ENCODE results near the gene GRAMD1B.
"Not testable (repeated sequence)": the region's sequence is repeated elsewhere in the genome, so short reads cannot be mapped to it uniquely, and the experiment has no call there.

The GRAMD1B gene

DNA sequence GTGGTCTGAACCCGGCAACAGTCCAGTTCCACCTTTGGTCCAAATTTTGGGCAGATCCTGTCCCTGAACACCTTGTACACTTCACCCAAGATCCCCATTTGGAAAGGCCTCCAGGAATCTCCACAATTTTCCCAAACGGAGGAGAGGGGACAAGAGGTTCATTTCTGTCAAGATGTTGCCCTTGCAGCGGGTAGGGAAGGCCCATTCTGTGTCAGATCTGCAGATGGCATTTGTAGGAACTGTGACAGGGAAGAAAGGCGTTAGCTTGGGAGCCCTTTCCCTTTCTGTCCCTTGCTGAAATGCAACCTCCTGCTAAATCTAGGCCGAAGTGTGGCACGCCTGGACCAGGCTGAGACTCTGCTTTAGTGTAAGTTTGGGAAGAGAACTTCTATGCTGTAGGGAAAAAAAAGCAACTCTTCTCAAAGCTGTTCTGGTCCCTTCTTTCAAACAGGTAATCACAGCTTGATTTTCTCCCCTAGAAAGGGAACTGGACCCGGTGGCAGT lies 138.3 kb downstream of the GRAMD1B start:
- DNase-seq (ENCODE audit: low read depth), result no peak

DNA sequence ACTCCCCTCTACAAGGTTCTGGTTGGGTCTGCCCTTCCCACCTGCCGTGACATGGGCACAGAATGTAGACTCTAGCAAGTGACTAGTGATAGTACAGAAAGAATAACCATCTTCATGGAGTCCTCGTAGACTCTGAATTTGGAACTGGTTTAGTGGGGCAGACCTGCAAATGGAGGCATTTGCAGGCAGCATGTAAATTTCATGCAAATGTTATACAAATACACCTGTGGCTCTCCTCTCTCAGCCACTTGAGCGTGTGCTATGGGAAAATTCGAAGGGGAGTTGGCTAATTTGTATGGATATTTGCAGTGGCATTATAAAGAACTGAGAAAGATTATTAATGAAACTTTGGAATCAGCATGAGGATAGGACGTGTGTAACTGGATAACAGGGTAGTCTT lies 139.3 kb downstream of the GRAMD1B start:
- no peak for DNase-seq (ENCODE audit: low read depth)

DNA sequence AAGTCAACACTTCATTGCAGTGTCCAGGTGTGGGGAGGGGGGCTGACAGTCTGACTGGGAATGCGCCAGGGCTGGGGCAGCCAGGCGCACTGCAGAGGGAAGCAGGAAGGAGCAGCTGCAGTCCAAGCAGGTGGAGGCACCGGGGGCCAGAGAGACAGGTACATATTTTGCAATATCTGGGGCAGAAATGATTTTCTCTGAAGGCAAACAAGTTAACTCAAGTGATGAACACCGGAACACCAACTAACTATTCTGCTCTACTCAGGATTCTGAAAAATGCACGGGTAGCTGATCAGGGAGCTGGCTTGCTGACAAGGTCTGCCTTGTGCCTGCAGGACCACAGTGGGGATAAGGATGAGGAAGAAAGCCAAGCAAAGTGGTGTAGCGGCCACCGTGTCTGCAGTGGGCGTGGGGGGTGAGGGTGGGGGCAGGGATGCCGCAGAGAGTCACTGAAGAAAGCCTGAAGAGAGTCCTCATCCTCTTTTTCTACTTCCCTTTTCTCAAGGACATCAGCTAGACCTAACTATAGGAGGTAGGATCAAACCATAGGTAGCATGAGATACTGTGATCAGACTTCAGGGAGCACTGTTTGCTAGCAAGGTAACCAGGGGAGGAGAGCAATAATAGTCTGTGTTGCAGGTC lies 141.0 kb downstream of the GRAMD1B start:
- DNase-seq (ENCODE audit: low read depth), result no peak

DNA sequence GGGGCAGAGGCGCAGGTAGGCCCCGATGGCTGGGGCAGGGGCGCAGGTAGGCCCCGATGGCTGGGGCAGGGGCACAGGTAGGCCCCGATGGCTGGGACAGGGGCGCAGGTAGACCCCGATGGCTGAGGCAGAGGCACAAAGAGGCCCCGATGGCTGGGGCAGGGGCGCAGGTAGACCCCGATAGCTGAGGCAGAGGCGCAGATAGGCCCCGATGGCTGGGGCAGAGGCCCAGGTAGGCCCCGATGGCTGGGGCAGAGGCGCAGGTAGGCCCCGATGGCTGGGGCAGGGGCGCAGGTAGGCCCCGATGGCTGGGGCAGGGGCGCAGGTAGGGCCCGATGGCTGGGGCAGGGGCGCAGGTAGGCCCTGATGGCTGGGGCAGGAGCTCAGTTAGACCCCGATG lies 142.7 kb downstream of the GRAMD1B start:
- DNase-seq (ENCODE audit: low read depth), result not testable (repeated sequence)

DNA sequence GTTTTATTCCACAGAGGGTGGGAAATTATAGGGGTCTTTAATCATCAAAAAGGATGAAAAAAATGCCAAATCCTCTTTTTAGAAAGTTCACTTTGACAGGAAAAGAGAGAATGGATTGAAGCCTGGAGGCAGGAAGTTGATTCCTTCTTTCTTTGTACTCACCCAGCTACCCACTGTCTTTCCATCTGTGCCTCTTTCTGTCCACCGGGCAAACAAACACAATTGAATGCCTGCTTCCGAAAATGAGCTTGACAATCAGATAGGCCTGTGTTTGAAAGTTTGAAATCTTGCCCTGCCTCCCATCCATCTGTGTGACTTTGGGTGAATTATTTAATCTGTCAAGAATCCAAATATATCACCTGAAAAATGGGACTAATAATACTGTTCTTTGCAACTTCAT lies 143.2 kb downstream of the GRAMD1B start:
- no peak for DNase-seq (ENCODE audit: low read depth)

DNA sequence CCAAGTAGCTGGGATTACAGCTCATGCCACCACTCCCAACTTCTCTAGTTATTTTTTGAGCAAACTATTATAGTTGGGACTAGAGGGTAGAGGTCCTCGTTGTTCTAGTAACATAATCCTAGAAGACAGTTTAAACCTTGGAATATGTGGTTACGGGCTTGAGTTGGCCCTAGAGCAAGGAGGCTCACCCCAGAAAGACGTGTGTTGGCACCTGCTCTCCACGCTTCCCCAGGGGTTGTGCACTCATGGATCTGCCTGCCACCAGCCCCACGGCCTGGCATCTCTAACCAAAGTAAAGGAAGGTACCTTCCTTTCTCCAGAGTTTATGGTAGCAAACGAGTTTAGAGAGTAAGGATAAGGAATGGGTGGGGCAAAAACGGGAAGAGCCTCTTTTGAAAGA lies 145.4 kb downstream of the GRAMD1B start:
- no peak for DNase-seq (ENCODE audit: low read depth)

DNA sequence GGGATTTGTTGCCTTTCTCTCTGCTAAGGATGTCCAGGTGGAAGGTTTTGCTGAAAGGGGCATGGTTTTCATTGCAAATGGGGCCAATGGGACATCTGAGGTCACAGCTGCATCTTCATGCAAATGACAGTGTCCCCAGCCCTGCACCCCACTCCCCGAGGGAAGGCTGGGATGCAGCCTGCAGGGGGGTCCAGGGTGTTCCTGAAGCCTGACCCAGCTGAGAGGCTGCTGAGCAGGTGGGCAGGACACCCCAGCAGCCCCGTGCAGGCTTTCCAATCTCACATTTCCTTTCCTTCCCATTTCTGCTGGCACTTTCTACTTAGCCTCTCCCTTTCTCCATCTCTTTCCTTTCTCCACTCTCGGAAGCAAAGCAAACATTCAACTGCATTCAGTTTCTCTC lies 146.0 kb downstream of the GRAMD1B start:
- no peak for DNase-seq (ENCODE audit: low read depth)

DNA sequence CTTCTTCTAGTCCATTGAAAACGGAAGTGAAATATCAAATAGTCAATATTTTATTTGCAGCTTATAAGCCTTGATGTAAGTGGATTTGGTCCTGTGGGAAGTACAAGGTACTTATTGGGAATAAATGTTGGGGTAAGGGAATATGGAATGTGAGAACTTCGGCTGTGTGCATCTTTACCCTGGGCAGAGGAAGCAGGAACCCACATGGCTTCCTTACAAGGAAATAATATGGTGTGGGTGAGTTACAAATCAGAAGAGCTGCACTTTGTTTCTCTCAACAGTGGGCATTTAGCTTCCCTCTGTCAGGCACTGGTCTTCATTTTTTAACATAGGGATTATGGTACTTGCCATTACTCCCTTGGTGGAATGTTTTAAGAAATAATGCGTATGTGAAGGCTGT lies 146.4 kb downstream of the GRAMD1B start:
- no peak for DNase-seq (ENCODE audit: low read depth)

DNA sequence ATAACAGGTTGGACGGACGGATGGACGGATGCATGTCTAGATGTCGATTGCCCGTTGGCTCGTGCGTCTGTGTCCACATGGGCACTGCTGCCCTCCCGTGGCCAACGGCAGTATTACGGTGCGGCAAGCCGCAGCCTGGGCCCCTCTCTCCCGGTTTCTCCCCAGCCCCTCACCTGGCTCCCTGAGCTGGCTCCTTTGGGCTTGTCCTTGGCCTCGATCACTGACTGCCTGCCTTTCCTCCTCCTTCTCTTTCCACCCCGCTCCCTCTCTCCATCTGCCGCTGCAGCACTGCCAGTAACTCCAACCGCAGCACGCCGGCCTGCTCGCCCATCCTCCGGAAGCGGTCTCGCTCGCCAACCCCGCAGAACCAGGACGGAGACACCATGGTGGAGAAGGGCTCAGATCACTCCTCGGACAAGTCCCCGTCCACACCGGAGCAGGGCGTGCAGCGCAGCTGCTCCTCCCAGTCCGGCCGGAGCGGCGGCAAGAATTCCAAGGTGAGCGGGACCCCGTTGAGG lies 147.1 kb downstream of the GRAMD1B start:
- DNase-seq (ENCODE audit: low read depth), result peak; percentile 50

DNA sequence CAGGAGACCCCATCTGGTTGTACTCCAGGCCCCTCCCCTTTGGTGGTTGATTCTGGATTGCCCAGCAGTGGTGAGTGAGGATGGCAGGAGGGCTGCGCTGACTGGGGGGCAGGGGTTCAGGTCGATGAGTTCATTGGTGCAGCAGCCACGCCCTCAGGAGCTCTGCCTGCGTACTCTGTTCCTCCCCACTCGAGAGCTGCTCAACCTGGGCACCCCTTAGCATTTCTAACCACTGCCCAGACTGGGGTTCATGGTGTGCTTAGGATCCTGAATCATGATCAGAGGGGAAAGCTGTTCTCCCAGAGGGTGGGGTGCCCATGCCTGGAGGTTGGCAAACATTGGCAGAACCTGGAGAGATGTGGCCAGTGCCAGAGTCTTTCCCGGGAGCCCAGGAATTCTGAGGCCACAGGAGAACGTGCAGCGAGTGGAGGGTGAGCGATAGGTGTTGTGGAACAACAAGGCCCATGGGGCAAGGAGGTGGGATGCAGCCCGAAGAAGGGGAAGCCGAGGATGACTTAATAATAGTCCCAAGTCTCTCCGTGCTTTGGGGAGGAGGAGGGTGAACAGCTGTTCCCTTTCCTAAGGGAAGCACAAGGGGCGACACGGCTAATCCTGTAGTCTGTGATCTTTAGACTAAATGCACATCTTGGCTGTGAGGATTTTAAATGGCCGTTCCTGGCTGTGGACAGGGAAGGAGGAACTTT lies 148.9 kb downstream of the GRAMD1B start:
- DNase-seq (ENCODE audit: low read depth), result no peak

DNA sequence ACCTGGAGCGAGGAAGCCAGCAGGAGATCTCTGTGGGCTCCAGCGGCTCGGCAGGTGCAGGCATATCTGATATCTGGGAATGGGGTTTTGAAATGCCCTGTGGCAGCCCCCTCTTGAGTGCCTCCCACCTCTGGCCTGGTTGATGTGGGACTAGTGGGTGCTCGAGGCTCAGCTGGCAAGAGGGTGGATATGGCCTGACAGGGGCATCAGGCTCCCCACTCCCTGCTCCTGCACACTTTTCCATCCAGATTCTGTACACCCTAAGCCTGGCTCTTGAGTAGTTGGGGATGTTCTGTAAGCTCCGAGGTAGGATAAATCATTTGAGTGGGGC lies 149.4 kb downstream of the GRAMD1B start:
- no peak for DNase-seq (ENCODE audit: low read depth)

DNA sequence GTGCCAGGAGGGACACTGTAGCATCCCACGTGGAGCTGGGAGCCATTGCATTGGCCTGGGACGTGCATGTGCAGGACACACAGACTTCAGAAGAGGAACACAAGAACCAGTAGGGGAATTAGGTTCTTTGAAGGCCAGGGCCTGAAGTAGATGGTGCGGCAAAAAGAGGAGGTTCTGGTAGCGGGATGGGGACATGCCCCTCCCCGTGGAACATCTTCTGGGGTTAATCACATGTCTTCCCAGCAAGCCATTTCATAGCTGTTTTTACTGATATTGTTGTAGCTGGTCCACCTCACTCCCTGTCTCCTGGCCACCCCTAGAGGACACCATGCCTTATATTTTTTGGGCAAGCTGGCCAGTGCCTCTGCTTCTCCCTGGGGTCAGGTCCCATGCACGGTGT lies 150.1 kb downstream of the GRAMD1B start:
- DNase-seq (ENCODE audit: low read depth), result no peak

DNA sequence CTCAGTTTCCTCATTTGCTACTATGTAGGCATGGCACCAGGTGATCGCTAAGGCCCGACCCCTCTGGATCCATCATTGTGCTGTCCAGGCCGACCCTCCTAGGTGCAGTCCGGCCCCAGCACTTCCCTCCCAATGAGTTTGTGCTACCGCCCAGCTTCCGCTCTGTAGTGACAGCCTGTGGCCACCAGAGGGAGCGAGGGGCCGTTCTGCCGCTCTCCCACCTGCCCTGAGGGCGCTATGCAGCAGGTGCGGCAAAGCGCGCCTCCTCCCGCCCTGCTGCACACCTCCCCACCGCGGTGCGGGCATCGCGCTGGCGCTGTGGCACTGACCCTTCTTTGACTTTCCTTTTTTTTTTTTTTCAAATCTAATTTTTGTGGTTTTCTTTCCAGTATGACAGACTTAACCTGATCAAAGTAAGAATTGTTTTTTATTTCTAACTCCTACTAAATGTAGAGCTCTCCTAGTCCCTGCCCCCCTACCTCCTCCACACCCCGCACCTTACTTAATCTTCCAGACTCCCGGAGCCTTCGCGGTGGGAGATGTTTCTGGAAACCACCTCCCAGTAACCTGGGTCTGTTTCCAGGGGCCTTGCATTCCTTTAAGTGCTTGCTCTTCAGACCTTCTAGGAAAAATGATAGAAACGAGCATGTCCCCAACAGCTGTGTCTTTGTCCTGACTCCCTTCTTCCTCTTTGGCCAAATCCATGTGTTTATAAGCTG lies 150.6 kb downstream of the GRAMD1B start:
- DNase-seq (ENCODE audit: low read depth), result peak; percentile 28

DNA sequence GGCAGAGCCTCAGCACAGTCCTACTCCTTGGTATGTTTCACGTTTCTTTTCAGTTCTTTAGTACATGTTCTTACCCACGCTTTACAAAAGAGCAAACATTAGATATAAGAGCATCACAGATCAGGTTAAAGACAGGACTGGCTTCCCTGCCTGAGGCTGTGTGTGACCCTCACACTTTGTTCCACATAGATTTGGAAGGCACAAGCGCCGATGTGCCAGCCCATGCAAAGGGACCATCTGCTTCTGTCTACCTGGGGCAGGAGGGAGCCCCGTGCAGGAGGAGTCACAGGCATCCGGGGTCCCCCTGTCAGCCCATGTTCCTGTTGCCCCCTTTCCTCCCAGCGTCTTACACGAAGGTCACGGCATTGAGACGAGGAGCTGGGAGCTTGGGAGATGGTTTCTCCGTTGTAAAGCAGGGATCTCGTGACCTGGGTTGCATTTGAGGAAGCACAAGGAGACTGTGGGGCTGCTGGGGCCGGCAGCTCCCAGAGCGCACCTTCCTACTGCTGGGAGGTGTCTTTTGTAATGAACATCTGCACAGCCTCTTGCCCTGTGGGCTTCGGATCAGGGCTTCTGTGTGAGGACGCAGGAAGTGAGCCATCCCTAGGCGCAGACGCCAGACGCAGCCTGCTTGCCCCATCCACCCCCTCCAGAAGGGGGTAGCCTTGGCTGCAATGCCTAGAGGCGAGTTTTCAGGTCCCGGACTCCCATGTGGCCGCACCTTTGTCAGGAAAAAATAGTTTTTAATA lies 151.8 kb downstream of the GRAMD1B start:
- DNase-seq (ENCODE audit: low read depth), result no peak

DNA sequence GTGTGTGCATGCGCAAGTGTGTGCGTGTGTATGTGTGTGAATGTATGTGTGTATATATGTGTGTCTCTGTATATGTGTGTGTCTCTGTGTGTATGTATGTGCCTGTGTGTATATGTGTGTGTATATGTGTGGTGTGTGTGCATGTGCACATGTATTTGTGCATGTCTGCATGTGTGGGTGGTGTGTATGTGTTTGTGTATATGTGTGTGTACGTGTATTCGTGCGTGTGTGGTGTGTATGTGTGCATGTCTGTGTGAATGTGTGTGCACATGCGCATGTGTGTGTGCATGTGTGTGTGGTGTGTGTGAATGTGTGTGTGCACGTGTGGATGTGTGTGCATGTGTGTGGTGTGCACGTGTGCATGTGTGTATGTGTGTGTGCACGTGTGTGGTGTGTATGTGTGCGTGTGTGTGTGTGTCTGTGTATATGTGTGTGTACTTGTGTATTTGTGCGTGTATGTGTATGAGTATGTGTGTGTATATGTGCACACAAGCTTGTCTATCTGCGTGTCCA lies 153.0 kb downstream of the GRAMD1B start:
- DNase-seq (ENCODE audit: low read depth), result no peak

DNA sequence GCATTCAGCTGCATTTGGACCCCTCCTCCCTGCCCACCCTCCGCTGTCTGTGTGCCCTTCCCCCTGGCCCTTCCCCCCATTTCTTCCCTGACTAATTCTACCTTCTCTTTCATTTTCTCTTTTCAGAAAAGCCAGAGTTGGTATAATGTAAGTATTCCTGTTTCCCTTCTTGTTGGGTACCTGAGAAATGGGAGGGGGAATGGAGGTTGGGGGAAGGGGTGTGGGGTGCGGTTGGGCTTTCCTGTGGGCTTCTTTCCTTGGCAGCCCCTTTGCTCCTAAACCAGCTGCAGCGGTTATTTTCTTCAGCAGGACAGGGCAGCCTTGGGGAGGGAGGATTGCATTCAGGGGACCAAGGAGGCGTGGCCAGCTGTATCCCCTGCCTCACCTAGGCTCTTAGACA lies 154.1 kb downstream of the GRAMD1B start:
- no peak for DNase-seq (ENCODE audit: low read depth)

DNA sequence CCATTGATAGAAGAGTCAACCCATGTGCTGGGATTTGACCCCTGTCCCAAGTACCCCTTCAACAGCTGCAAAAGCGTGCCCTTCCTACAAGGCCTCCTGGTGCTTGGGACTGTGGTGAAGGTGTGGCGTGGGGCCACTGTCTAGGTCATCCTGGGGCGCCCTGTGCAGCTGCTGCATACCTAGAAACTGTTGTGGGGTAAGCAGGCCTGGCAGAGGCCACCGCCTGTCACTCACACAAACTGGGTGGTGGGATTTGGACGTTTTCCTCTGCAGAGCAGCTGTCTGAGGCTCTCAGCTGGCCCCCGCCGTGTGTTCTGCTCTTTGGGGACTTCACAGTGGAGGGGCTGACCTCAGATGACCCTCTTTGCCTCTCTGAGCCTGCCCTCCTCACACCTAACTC lies 154.7 kb downstream of the GRAMD1B start:
- DNase-seq (ENCODE audit: low read depth), result no peak

DNA sequence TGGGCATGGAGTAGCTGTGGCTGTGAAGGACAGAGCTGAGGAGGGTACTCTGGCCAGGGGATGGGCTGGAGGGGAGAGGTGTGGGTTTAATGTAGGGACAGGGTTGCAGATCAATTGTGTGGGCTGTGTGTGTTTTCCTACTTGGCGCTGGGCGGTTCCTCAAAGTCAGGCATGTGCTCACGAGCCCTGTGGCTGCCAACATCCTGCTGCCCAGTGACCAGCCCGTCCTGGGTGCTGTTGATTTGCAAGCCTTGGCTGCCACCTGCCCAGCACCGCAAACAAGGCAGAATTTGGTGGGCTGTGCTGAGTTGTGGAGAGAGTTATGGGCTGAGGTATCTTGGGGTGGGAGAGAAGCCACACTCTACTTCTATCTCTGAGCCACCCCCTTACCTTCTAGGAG lies 155.1 kb downstream of the GRAMD1B start:
- no peak for DNase-seq (ENCODE audit: low read depth)

DNA sequence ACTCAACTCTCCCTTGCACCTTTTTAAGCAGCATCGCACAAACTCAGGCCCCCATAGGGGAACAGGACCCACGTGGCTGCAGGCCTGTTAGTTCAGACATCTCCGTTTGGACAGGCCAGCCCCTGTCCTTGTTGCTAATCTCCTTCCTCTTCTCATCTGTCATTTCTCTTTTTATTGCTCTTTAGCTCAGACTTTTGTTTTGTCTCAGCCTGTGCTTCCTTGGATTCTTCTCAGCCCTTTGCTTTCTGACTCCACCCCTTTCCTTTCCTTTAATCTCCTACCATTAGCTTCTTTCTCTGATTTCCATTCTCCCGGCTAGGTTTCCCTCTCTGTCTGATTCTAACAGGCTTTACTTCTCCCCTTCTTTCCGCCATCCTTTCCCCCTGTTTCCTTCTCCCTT lies 155.6 kb downstream of the GRAMD1B start:
- no peak for DNase-seq (ENCODE audit: low read depth)

DNA sequence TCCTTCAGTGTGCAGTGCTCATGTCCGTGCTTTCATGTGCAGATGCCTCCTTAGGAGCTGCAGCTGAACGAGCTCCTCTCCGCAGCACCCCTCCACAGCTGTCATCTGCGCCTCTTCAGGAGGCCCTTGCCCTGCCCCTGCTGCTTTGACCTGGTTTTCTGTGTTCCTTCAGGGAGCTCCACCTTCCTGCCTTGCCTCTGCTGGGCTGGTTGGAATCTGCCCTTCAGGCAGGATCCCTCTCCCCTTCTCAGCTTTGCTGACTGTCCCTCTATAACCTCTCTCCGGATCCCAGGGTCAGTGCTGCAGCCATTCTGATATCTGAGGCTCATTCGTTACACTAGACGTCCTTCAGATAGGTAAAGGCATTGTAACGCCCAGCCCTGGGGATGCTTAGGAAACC lies 156.5 kb downstream of the GRAMD1B start:
- no peak for DNase-seq (ENCODE audit: low read depth)

DNA sequence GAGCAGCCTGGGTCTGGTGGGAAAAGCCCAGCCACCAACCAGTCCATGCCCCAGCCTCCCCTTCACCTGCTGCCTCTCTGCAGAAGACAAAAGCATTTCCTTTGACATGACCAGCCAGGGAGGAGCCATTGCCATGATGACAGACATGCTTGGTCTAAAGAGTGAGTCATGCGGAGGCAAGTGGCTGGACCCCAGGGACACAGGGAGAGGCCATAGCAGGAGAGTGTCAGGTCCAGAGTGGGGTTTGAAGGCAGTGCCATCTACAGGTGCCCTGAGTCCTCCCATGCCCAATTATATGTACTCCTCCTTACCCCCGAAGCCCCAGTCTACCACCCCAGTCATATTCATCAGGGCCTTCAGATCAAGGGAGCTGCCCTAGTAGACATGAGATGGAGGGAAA lies 157.0 kb downstream of the GRAMD1B start:
- no peak for DNase-seq (ENCODE audit: low read depth)

DNA sequence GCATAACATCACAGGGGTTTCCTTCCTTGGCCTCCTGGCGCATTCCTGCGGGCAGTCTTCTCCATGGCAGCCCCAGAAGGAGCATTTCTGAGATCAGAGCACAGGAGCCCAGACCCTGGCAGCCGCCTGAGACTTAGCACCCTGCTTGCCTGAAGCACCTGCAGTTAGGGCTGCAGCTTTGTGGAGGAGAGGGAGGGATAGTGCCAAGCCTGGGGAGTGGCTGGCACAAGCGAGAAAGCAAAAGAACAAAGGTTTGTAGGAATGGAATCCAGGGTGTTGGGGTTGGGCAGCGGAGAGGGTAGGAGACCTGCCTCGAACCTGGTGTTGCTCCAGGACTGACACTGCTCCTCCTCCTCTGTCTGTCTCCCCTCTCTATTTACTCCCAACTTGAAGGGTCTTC lies 157.5 kb downstream of the GRAMD1B start:
- no peak for DNase-seq (ENCODE audit: low read depth)

Measured in iris pigment epithelial cell (primary cell).